OCI-LY7 (cell line): ENCODE measurements around the gene GADL1.

Experiments
- EZH2phosphoT487 ChIP-seq: fragments of 200-600 bp; sonication (generic); IDR thresholded peaks from 2 replicates; pipeline ENCODE4 v1.6.1; 2018; ENCODE audit warnings: low read depth, borderline replicate concordance, mild to moderate bottlenecking, mixed run types, antibody characterized with exemption, low read length, moderate library complexity, mixed read lengths
- TF ChIP-seq, protein P1 (sequence below): fragments of 200-600 bp; sonication (generic); conservative IDR thresholded peaks from 2 replicates; pipeline ENCODE4 v1.5.1; 2014; ENCODE audit warnings: mild to moderate bottlenecking, antibody characterized with exemption, low read length, moderate library complexity, mixed read lengths

DNA sequence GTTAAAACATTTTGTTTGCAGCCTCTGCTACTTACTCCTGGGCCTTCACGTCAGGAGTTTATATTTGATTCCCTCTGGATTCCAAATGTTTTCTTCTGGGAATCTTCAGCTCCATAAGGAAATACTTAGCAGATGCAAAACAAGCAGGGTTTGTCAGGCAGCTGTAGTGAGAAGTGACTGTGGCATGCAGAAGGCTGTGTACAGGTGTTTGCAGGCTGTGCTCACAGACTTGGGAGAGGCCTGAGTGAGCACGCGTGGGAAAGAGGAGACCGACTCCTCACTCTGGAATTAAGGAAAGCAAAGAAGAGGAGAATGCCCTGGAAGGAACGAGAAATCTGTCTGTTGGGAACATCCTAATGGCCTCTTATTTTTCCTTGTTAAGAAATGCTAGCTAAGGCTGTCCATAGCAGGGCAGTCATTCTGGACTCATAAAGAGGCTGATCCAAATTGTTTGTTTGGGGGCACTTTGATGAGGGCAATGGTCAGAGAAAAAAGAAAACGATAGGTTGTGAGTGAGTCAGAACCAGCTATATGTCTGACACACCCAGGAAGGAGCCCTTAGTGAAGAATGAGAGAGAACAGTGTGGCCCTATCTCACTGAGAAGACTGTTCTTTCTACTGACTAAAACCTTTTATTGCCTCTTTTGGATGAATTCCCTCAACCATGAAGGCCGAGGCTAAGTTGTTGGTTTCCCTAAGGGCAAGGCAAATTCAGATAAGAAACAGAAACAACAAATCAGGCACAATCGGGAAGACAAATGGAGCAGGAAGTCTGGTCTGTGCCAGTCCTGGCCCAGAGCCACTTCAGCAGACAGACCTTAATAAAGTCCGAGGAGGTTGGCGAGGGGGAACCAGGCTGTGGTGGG lies 205.5 kb downstream of the GADL1 start:
- TF ChIP-seq, protein P1, sequence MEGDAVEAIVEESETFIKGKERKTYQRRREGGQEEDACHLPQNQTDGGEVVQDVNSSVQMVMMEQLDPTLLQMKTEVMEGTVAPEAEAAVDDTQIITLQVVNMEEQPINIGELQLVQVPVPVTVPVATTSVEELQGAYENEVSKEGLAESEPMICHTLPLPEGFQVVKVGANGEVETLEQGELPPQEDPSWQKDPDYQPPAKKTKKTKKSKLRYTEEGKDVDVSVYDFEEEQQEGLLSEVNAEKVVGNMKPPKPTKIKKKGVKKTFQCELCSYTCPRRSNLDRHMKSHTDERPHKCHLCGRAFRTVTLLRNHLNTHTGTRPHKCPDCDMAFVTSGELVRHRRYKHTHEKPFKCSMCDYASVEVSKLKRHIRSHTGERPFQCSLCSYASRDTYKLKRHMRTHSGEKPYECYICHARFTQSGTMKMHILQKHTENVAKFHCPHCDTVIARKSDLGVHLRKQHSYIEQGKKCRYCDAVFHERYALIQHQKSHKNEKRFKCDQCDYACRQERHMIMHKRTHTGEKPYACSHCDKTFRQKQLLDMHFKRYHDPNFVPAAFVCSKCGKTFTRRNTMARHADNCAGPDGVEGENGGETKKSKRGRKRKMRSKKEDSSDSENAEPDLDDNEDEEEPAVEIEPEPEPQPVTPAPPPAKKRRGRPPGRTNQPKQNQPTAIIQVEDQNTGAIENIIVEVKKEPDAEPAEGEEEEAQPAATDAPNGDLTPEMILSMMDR: no peak
- no peak for TF ChIP-seq EZH2phosphoT487
